Measurements from ENCODE around the gene PPM1B.

GRCh38 chr2:44190526-44190925, 21.9 kb downstream of the PPM1B start:
- TF ChIP-seq CTCF (IDR thresholded peaks at IDR 0.05), result no peak
- TF ChIP-seq POLR2A (IDR thresholded peaks at IDR 0.05), result no peak

Measured in body of pancreas (tissue), 4 donors.